Thyroid gland (tissue), 4 donors: ENCODE data around the gene UBL4B.

Source experiments
- CTCF ChIP-seq, 6 experiments: fragments of 200-600 bp in 3 of 6; fragments of 450-650 bp in 3 of 6; sonication (generic) in 3 of 6; IDR thresholded peaks; one replicate each; pipeline ENCODE4 v1.5.1; 2016 to 2019; ENCODE audit warnings: antibody characterized with exemption in 6 of 6, mild to moderate bottlenecking in 2 of 6, inconsistent platforms in 1 of 6, moderate library complexity in 1 of 6
- POLR2A ChIP-seq, 2 donors: fragments of 450-650 bp; IDR thresholded peaks; one replicate each; pipeline ENCODE4 v1.6.1; 2017; ENCODE audit warnings: antibody characterized with exemption in 2 of 2, mild to moderate bottlenecking in 2 of 2, moderate library complexity in 1 of 2

- TF ChIP-seq CTCF (IDR thresholded peaks at IDR 0.05), result no peak
- no peak for TF ChIP-seq POLR2A (IDR thresholded peaks at IDR 0.05)
These were observed 11.0 kb downstream of the UBL4B start for GRCh38 chr1:110123224-110123623.
